ENCODE data around the gene LSS.

The LSS gene

GRCh38 chr21:46228345-46229051, at the start of gene LSS:
LSS (minus strand) TSS chr21:46228774; CDS start chr21:46228745, 29 bp downstream.
- Histone ChIP-seq H3K9ac (no peak within 1 kb of the TSS), H3K4me1 (no peaks in the 10 kb centered on the region), H3K4me2 (ENCODE audit: low read length) (peak within 1 kb of the TSS; percentile 93), H3K36me3 (ENCODE audit: control insufficient read depth, insufficient read depth, low read length) (no peaks in the 10 kb centered on the region), H3K9me3 (ENCODE audit: control insufficient read depth, low read length) (no peaks in the 10 kb centered on the region), H3K27ac (peak within 1 kb of the TSS; percentile 15), H3K27me3 (ENCODE audit: control insufficient read depth, insufficient read depth, low read length) (no peaks in the 10 kb centered on the region), H3K79me2 (no peaks in the 10 kb centered on the region), H3K4me3 (ENCODE audit: low read depth, low read length) (peak within 1 kb of the TSS; percentile 80), H2AFZ (peak within 1 kb of the TSS; percentile 83)
- TF ChIP-seq CTCF (IDR thresholded peaks at IDR 0.05): no peak

- Histone ChIP-seq H3K27me3 (ENCODE audit: control insufficient read depth, insufficient read depth, low read length) (no peaks in the 10 kb centered on the region), H2AFZ (no peak overlapping the region), H3K27ac (no peak overlapping the region), H3K9me3 (ENCODE audit: control insufficient read depth, low read length) (no peaks in the 10 kb centered on the region), H3K79me2 (peaks cover 4% of the 10 kb centered on the region), H3K9ac (no peak overlapping the region), H3K4me3 (ENCODE audit: low read depth, low read length) (no peak overlapping the region), H3K4me2 (ENCODE audit: low read length) (no peak overlapping the region), H3K36me3 (ENCODE audit: control insufficient read depth, insufficient read depth, low read length) (no peaks in the 10 kb centered on the region), H3K4me1 (no peaks in the 10 kb centered on the region)
- no peak for TF ChIP-seq CTCF (IDR thresholded peaks at IDR 0.05)
These were observed 46.3 kb upstream of the LSS start for GRCh38 chr21:46274797-46275390.

- Histone ChIP-seq H3K27me3 (ENCODE audit: control insufficient read depth, insufficient read depth, low read length) (no peaks in the 10 kb centered on the region), H3K9ac (no peak overlapping the region), H3K4me1 (no peaks in the 10 kb centered on the region), H3K27ac (no peak overlapping the region), H3K4me3 (ENCODE audit: low read depth, low read length) (no peak overlapping the region), H2AFZ (no peak overlapping the region), H3K4me2 (ENCODE audit: low read length) (no peak overlapping the region), H3K36me3 (ENCODE audit: control insufficient read depth, insufficient read depth, low read length) (no peaks in the 10 kb centered on the region), H3K9me3 (ENCODE audit: control insufficient read depth, low read length) (no peaks in the 10 kb centered on the region), H3K79me2 (peaks cover 4% of the 10 kb centered on the region)
- TF ChIP-seq CTCF (IDR thresholded peaks at IDR 0.05): no peak
These were observed 44.8 kb upstream of the LSS start for GRCh38 chr21:46273341-46273740.

- Histone ChIP-seq H2AFZ (no peak overlapping the region), H3K27ac (no peak overlapping the region), H3K27me3 (ENCODE audit: control insufficient read depth, insufficient read depth, low read length) (no peaks in the 10 kb centered on the region), H3K4me2 (ENCODE audit: low read length) (no peak overlapping the region), H3K4me1 (no peaks in the 10 kb centered on the region), H3K36me3 (ENCODE audit: control insufficient read depth, insufficient read depth, low read length) (no peaks in the 10 kb centered on the region), H3K79me2 (no peaks in the 10 kb centered on the region), H3K9me3 (ENCODE audit: control insufficient read depth, low read length) (no peaks in the 10 kb centered on the region), H3K9ac (no peak overlapping the region), H3K4me3 (ENCODE audit: low read depth, low read length) (no peak overlapping the region)
- no peak for TF ChIP-seq CTCF (IDR thresholded peaks at IDR 0.05)
These were observed 40.9 kb upstream of the LSS start for GRCh38 chr21:46269466-46269865.

GRCh38 chr21:46268371-46268770, 39.8 kb upstream of the LSS start:
- no peak for TF ChIP-seq CTCF (IDR thresholded peaks at IDR 0.05)
- H3K79me2 ChIP-seq: no peaks in the 10 kb centered on the region

More at GRCh38 chr21:46268371-46268770, 39.8 kb upstream of the LSS start:
- Histone ChIP-seq H3K4me3 (ENCODE audit: low read depth, low read length) (no peak overlapping the region), H3K27me3 (ENCODE audit: control insufficient read depth, insufficient read depth, low read length) (no peaks in the 10 kb centered on the region), H3K9ac (no peak overlapping the region), H2AFZ (no peak overlapping the region), H3K9me3 (ENCODE audit: control insufficient read depth, low read length) (no peaks in the 10 kb centered on the region), H3K27ac (no peak overlapping the region), H3K4me1 (no peaks in the 10 kb centered on the region), H3K36me3 (ENCODE audit: control insufficient read depth, insufficient read depth, low read length) (no peaks in the 10 kb centered on the region), H3K4me2 (ENCODE audit: low read length) (no peak overlapping the region)
